Sigmoid colon (tissue), 7 donors: ENCODE measurements around the gene MED22. TPM values are rescaled to one million over a fixed set of nuclear protein-coding genes. Genes with fewer than 3 reads are reported as not detected.

Source experiments
- DNase-seq: peaks from one replicate; pipeline ENCODE4 v3.0.0-alpha.2; 2019
- H3K27ac ChIP-seq, 4 donors: fragments of 200-600 bp; sonication (generic); one replicate each; pipeline ENCODE4 v1.5.1; 2016 to 2019; ENCODE audit warnings: mild to moderate bottlenecking in 1 of 4
- H3K27me3 ChIP-seq, 3 donors: fragments of 200-600 bp; sonication (generic); one replicate each; pipeline ENCODE4 v1.5.1; 2019; ENCODE audit warnings: mild to moderate bottlenecking in 1 of 3
- H3K36me3 ChIP-seq, 4 donors: fragments of 200-600 bp; sonication (generic); one replicate each; pipeline ENCODE4 v1.5.1; 2016 to 2019
- H3K4me1 ChIP-seq, 4 donors: fragments of 200-600 bp; sonication (generic); one replicate each; pipeline ENCODE4 v1.5.1; 2017 to 2019
- H3K4me3 ChIP-seq, 4 donors: fragments of 200-600 bp; sonication (generic); one replicate each; pipeline ENCODE4 v1.5.1; 2017 to 2019; ENCODE audit warnings: mild to moderate bottlenecking in 2 of 4, moderate library complexity in 1 of 4
- H3K9me3 ChIP-seq, 4 donors: fragments of 200-600 bp in 3 of 4; sonication (generic) in 3 of 4; one replicate each; pipeline versions ENCODE4 v1.5.1 to v1.6.1; 2013 to 2019
- CTCF ChIP-seq, 4 experiments: fragments of 450-650 bp in 3 of 4; fragments of 200-600 bp in 1 of 4; IDR thresholded peaks; one replicate each; pipeline ENCODE4 v1.5.1; 2016 to 2019; ENCODE audit warnings: antibody characterized with exemption in 4 of 4, mild to moderate bottlenecking in 3 of 4, moderate library complexity in 2 of 4
- EP300 ChIP-seq, 4 donors: sonication (generic); formaldehyde crosslinking; IDR thresholded peaks; one replicate each; pipeline ENCODE4 v1.6.1; 2017; ENCODE audit warnings: antibody characterized with exemption in 4 of 4
- POLR2A ChIP-seq, 2 donors: fragments of 450-650 bp; IDR thresholded peaks; one replicate each; pipeline ENCODE4 v1.6.1; 2016; ENCODE audit warnings: antibody characterized with exemption in 2 of 2, mild to moderate bottlenecking in 2 of 2, moderate library complexity in 2 of 2
- POLR2AphosphoS5 ChIP-seq, 4 donors: sonication (generic); formaldehyde crosslinking; IDR thresholded peaks; one replicate each; pipeline ENCODE4 v1.6.1; 2017; ENCODE audit warnings: antibody characterized with exemption in 4 of 4
- WGBS, 2 donors: extraction: QIAGEN DNeasy Blood & Tissue Kit; methylation state at CpG; one replicate each; pipeline ENCODE4 v1.1.7; 2013; 5-methylcytosine and 5-hydroxymethylcytosine counted together
- intact Hi-C: fragments of 100-400 bp; cut with DNase I; formaldehyde crosslinking; loops from one replicate; pipeline ENCODE4 v1.15.1; 2023
- polyA plus RNA-seq, 3 donors: library from polyadenylated mRNA; stranded (reverse); fragments of 200-250 nt; gene quantifications; one replicate each; pipeline ENCODE4 v1.2.3, GENCODE V29; 2013
- small RNA-seq, 3 donors: library from RNA; depleted of rRNA; stranded (forward); fragments of <200 nt; gene quantifications; one replicate each; pipeline ENCODE3, GENCODE V24; 2016
- total RNA-seq, 4 donors: library from RNA; depleted of rRNA; stranded (reverse); fragments of >200 nt; gene quantifications; one replicate each; pipeline ENCODE4 v1.1.0, GENCODE V29; 2016
- donor health status: healthy with polysubstance abuse.
- donor health status: Bipolar disorder and iron deficiency.
- donor health status: healthy.

MED22 gene
- total and polyA plus RNA-seq, 7 donors, result 8.4 to 31.3 (median 23.7) TPM

- 79 to 97% methylated on average over 2 of the region's 2 CpGs for WGBS, 2 donors
- DNase-seq, result no peak
- TF ChIP-seq CTCF (IDR thresholded peaks at IDR 0.05), result no peak
- no peak for TF ChIP-seq EP300 (IDR thresholded peaks at IDR 0.05)
- no peak for TF ChIP-seq POLR2AphosphoS5 (IDR thresholded peaks at IDR 0.05)
- TF ChIP-seq POLR2A (IDR thresholded peaks at IDR 0.05), result no peak
- Histone ChIP-seq H3K9me3 (no peaks in the 10 kb centered on the region), H3K4me1 (no peaks in the 10 kb centered on the region), H3K36me3 (no peaks in the 10 kb centered on the region), H3K4me3 (no peak overlapping the region), H3K27ac (no peak overlapping the region), H3K27me3 (peaks cover 0 to 3% (median 0%) of the 10 kb centered on the region in 3 donors)
- intact Hi-C loops, result no loop called here
Observed at GRCh38 chr9:133290751-133291302, 57.1 kb downstream of the MED22 start.

Small RNA genes within 50 kb of the gene (small RNA-seq; reads per million reads assigned to genes)
- 0 reads per million in 3 donors for gene RF00019
- 0 reads per million in 3 donors for gene SNORD24
- 0 reads per million in 3 donors for gene SNORD36A
- 0 reads per million in 3 donors for gene SNORD36B
- 0 reads per million in 3 donors for gene SNORD36C

Other genes with a start within 250 kb of the MED22 start
- gene RALGDS, start 226.9 kb downstream of the MED22 start, total RNA-seq, result 10 to 100 TPM; 35.2 to 52.7 (median 39.6) TPM
- 10 to 100 TPM; 27.6 to 49.7 (median 32.1) TPM for gene RALGDS, start 226.9 kb downstream of the MED22 start, polyA plus RNA-seq
- gene GBGT1, start 184.2 kb downstream of the MED22 start, total RNA-seq, result 10 to 100 TPM in 3 of 4 donors, 1 to 10 TPM in 1; 8.9 to 31.1 (median 19.2) TPM
- 1 to 10 TPM; 4.2 to 9.9 (median 5.4) TPM for gene GBGT1, start 184.2 kb downstream of the MED22 start, polyA plus RNA-seq
- not detected for gene OBP2B, start 138.9 kb downstream of the MED22 start, total RNA-seq
- gene OBP2B, start 138.9 kb downstream of the MED22 start, polyA plus RNA-seq, result not detected
- gene ABO, start 72.9 kb downstream of the MED22 start, total RNA-seq, result 1 to 10 TPM in 2 of 4 donors, under 1 TPM in 2; 0.36 to 1.5 (median 1.0) TPM
- 10 to 100 TPM; 15.0 to 27.3 (median 24.5) TPM for gene ABO, start 72.9 kb downstream of the MED22 start, polyA plus RNA-seq
- 10 to 100 TPM; 13.9 to 20.1 (median 16.2) TPM for gene SURF6, start 11.9 kb downstream of the MED22 start, total RNA-seq
- gene SURF6, start 11.9 kb downstream of the MED22 start, polyA plus RNA-seq, result 10 to 100 TPM; 22.8 to 43.1 (median 24.3) TPM
- 1,000 to 10,000 TPM; 2,027 to 2,561 (median 2,271) TPM for gene RPL7A, start 87 bp upstream of the MED22 start, total RNA-seq
- 1,000 to 10,000 TPM; 2,364 to 4,020 (median 2,962) TPM for gene RPL7A, start 87 bp upstream of the MED22 start, polyA plus RNA-seq
- 10 to 100 TPM; 33.8 to 98.7 (median 75.7) TPM for gene SURF1, start 8.4 kb upstream of the MED22 start, total RNA-seq
- gene SURF1, start 8.4 kb upstream of the MED22 start, polyA plus RNA-seq, result 10 to 100 TPM; 54.1 to 79.3 (median 59.0) TPM
- 10 to 100 TPM; 10.2 to 32.3 (median 15.2) TPM for gene SURF2, start 8.4 kb upstream of the MED22 start, total RNA-seq
- 10 to 100 TPM; 17.4 to 27.1 (median 19.9) TPM for gene SURF2, start 8.4 kb upstream of the MED22 start, polyA plus RNA-seq
- gene SURF4, start 27.9 kb upstream of the MED22 start, total RNA-seq, result 10 to 100 TPM; 73.4 to 88.8 (median 84.3) TPM
- 100 to 1,000 TPM in 1 of 3 donors, 10 to 100 TPM in 2; 17.4 to 190 (median 31.2) TPM for gene SURF4, start 27.9 kb upstream of the MED22 start, polyA plus RNA-seq
- gene STKLD1, start 28.2 kb upstream of the MED22 start, total RNA-seq, result 1 to 10 TPM in 2 of 4 donors, under 1 TPM in 1, not detected in 1; 0.49 to 8.3 (median 2.1) TPM
- 1 to 10 TPM in 2 of 3 donors, under 1 TPM in 1; 0.69 to 1.8 (median 1.2) TPM for gene STKLD1, start 28.2 kb upstream of the MED22 start, polyA plus RNA-seq
- 10 to 100 TPM; 16.3 to 22.2 (median 18.8) TPM for gene REXO4, start 69.9 kb upstream of the MED22 start, total RNA-seq
- 10 to 100 TPM; 13.2 to 25.9 (median 16.2) TPM for gene REXO4, start 69.9 kb upstream of the MED22 start, polyA plus RNA-seq
- gene ADAMTS13, start 74.2 kb upstream of the MED22 start, total RNA-seq, result 1 to 10 TPM in 2 of 4 donors, under 1 TPM in 2; 0.71 to 1.9 (median 1.4) TPM
- 1 to 10 TPM in 1 of 3 donors, under 1 TPM in 2; 0.60 to 3.4 (median 0.69) TPM for gene ADAMTS13, start 74.2 kb upstream of the MED22 start, polyA plus RNA-seq
- gene CACFD1, start 111.8 kb upstream of the MED22 start, total RNA-seq, result 10 to 100 TPM in 1 of 4 donors, 1 to 10 TPM in 3; 6.7 to 13.4 (median 8.9) TPM
- 10 to 100 TPM; 21.0 to 44.6 (median 29.6) TPM for gene CACFD1, start 111.8 kb upstream of the MED22 start, polyA plus RNA-seq
- gene SLC2A6, start 131.0 kb upstream of the MED22 start, total RNA-seq, result 1 to 10 TPM; 1.4 to 2.7 (median 2.0) TPM
- gene SLC2A6, start 131.0 kb upstream of the MED22 start, polyA plus RNA-seq, result 1 to 10 TPM; 1.2 to 8.2 (median 1.8) TPM
- gene MYMK, start 176.8 kb upstream of the MED22 start, total RNA-seq, result not detected
- gene MYMK, start 176.8 kb upstream of the MED22 start, polyA plus RNA-seq, result not detected
- gene ADAMTSL2, start 186.6 kb upstream of the MED22 start, total RNA-seq, result 1 to 10 TPM in 2 of 4 donors, under 1 TPM in 2; 0.33 to 4.2 (median 0.94) TPM
- gene ADAMTSL2, start 186.6 kb upstream of the MED22 start, polyA plus RNA-seq, result 1 to 10 TPM in 1 of 3 donors, under 1 TPM in 2; 0.46 to 1.8 (median 0.60) TPM